GM18909 (cell line): ENCODE results near the gene CNNM2.
"Not testable (repeated sequence)": the region's sequence is repeated elsewhere in the genome, so short reads cannot be mapped to it uniquely, and the experiment has no call there.

Experiments
- ATAC-seq: cut with Tn5 transposase; IDR thresholded peaks from one replicate; pipeline ENCODE4 v1.9.1; 2021; ENCODE audit warnings: mild to moderate bottlenecking; ENCODE audit not compliant: unreplicated experiment, poor library complexity

Gene CNNM2

GRCh38 chr10:102964713-102965112, 46.6 kb downstream of the CNNM2 start:
- ATAC-seq, result no peak

GRCh38 chr10:102965311-102965851, 47.3 kb downstream of the CNNM2 start:
- no peak for ATAC-seq

- ATAC-seq, result no peak
These were observed 49.0 kb downstream of the CNNM2 start for GRCh38 chr10:102967123-102967522.

GRCh38 chr10:102970562-102971340, 52.7 kb downstream of the CNNM2 start:
- ATAC-seq, result no peak

- no peak for ATAC-seq
These were observed 57.6 kb downstream of the CNNM2 start for GRCh38 chr10:102975483-102976379.

GRCh38 chr10:102976380-102976726, 58.3 kb downstream of the CNNM2 start:
- ATAC-seq, result not testable (repeated sequence)

- ATAC-seq, result no peak
These were observed 64.2 kb downstream of the CNNM2 start for GRCh38 chr10:102982296-102982695.

GRCh38 chr10:102984086-102984485, 66.0 kb downstream of the CNNM2 start:
- ATAC-seq, result no peak

- no peak for ATAC-seq
These were observed 67.7 kb downstream of the CNNM2 start for GRCh38 chr10:102985811-102986210.

GRCh38 chr10:102988404-102989314, 70.6 kb downstream of the CNNM2 start:
- ATAC-seq, result no peak

- no peak for ATAC-seq
These were observed 76.6 kb downstream of the CNNM2 start for GRCh38 chr10:102994531-102995295.

- no peak for ATAC-seq
These were observed 78.8 kb downstream of the CNNM2 start for GRCh38 chr10:102996876-102997275.

- ATAC-seq, result no peak
These were observed 79.9 kb downstream of the CNNM2 start for GRCh38 chr10:102997998-102998397.

GRCh38 chr10:102998399-102998907, 80.4 kb downstream of the CNNM2 start:
- no peak for ATAC-seq

GRCh38 chr10:103000050-103000449, 82.0 kb downstream of the CNNM2 start:
- ATAC-seq, result not testable (repeated sequence)

GRCh38 chr10:103007017-103007416, 88.9 kb downstream of the CNNM2 start:
- ATAC-seq, result no peak

- no peak for ATAC-seq
These were observed 95.3 kb downstream of the CNNM2 start for GRCh38 chr10:103013416-103013815.

- ATAC-seq, result no peak
These were observed 101.3 kb downstream of the CNNM2 start for GRCh38 chr10:103019425-103019824.
